ENCODE data around the gene NOTCH2.

DNA sequence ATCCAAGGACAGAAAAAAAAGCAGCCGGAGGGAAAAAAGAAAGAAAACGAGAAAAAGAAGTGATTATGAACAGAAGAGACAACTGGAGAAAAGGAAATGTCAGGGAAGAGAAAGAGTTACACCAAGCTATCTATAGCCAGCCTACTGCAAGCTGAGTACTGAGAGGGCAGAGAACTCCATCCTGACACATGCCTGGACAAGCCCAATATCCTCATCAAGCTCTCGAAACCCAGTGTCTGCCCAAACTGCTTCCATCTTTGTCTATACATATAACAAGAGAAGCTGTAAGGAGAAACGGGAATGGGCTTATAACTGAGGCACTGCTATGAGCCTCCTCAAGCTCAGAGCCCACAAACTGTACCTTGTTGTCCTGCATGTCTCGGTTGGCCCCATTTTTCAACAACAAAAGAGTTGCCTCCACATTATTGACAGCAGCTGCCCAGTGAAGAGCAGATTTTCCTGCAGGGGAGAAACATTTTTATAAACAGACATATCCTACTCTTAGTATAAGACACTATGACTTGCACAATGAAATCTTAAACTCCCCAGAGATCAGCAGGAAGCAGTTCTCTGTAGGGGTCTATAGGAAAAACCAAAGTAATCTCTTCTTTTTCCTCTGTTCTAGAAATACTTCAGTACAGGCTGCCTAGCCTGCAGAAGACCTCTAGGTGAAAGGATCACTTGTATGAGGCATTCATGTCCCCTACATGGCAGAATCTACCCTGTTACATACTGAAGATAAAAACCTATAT, 152.0 kb downstream of the NOTCH2 start:
- TF ChIP-seq POLR2A (IDR thresholded peaks at IDR 0.05): no peak
- TF ChIP-seq, protein P1, sequence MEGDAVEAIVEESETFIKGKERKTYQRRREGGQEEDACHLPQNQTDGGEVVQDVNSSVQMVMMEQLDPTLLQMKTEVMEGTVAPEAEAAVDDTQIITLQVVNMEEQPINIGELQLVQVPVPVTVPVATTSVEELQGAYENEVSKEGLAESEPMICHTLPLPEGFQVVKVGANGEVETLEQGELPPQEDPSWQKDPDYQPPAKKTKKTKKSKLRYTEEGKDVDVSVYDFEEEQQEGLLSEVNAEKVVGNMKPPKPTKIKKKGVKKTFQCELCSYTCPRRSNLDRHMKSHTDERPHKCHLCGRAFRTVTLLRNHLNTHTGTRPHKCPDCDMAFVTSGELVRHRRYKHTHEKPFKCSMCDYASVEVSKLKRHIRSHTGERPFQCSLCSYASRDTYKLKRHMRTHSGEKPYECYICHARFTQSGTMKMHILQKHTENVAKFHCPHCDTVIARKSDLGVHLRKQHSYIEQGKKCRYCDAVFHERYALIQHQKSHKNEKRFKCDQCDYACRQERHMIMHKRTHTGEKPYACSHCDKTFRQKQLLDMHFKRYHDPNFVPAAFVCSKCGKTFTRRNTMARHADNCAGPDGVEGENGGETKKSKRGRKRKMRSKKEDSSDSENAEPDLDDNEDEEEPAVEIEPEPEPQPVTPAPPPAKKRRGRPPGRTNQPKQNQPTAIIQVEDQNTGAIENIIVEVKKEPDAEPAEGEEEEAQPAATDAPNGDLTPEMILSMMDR (IDR thresholded peaks at IDR 0.05): no peak

Data from adrenal gland (tissue), 5 donors.